BJ (cell line): ENCODE results near the gene MSANTD7. TPM values are rescaled to one million over a fixed set of nuclear protein-coding genes. Genes with fewer than 3 reads are reported as not detected.

Experiments used
- CTCF ChIA-PET: fragments of 350-600 bp; formaldehyde crosslinking; extraction: SDS; loops from one replicate; lab custom pipeline; 2021; ENCODE audit warnings: antibody characterized with exemption, inconsistent platforms; lab: Yijun Ruan, JAX
- POLR2A ChIA-PET: fragments of 300-600 bp; sonication (Branson Sonifier 250); formaldehyde crosslinking; extraction: SDS; loops from one replicate; lab custom pipeline; 2021; ENCODE audit warnings: antibody characterized with exemption; lab: Charles Lee
- DNase-seq: peaks from one replicate; pipeline ENCODE4 v3.0.0-alpha.2; 2011; ENCODE audit warnings: low read depth
- H3K27me3 ChIP-seq: 2 replicates; pipeline ENCODE4 v1.6.0; 2011; ENCODE audit warnings: low read length; ENCODE audit not compliant: control insufficient read depth, insufficient read depth
- H3K36me3 ChIP-seq: 2 replicates; pipeline ENCODE4 v1.5.1; 2011; ENCODE audit warnings: low read length; ENCODE audit not compliant: control insufficient read depth, insufficient read depth
- H3K4me3 ChIP-seq: 2 replicates; pipeline ENCODE4 v1.5.1; 2011; ENCODE audit warnings: low read depth, mild to moderate bottlenecking, control low read depth, low read length
- CTCF ChIP-seq: IDR thresholded peaks from 2 replicates; pipeline ENCODE4 v1.5.1; 2011; ENCODE audit warnings: low read depth, mild to moderate bottlenecking, control low read depth, inconsistent platforms, low read length, moderate library complexity; ENCODE audit not compliant: insufficient read depth
- polyA plus RNA-seq: library from polyadenylated mRNA; depleted of rRNA; stranded (reverse); fragments of >200 nt; gene quantifications from 2 replicates; pipeline ENCODE4 v1.2.3, GENCODE V29; 2011; rRNA removed

Gene MSANTD7
- polyA plus RNA-seq, 1 experiment, result 4.2 TPM

- Histone ChIP-seq H3K4me3 (peak overlapping the region; percentile 57; the same call in 1 of the 2 replicates), H3K36me3 (no peaks in the 10 kb centered on the region), H3K27me3 (no peaks in the 10 kb centered on the region)
- ChIA-PET POLR2A (no interaction called here), CTCF (no interaction called here)
- TF ChIP-seq CTCF, result no peak
- DNase-seq, result no peak
These were observed 42.1 kb downstream of the MSANTD7 start for GRCh38 chr10:14880229-14880628.

GRCh38 chr10:14884082-14884481, 46.0 kb downstream of the MSANTD7 start:
- no peak for TF ChIP-seq CTCF
- CTCF ChIA-PET, result no interaction called here

More at GRCh38 chr10:14884082-14884481, 46.0 kb downstream of the MSANTD7 start:
- POLR2A ChIA-PET, result no interaction called here
- Histone ChIP-seq H3K36me3 (no peaks in the 10 kb centered on the region), H3K4me3 (no peak overlapping the region), H3K27me3 (no peaks in the 10 kb centered on the region)
- no peak for DNase-seq

Other genes with a start within 250 kb of the MSANTD7 start
- 11.3 and 21.2 TPM in 2 replicates for gene FAM107B, start 63.4 kb upstream of the MSANTD7 start, polyA plus RNA-seq
- gene CDNF, start 269 bp upstream of the MSANTD7 start, polyA plus RNA-seq, result 1.0 and 1.1 TPM in 2 replicates
- gene HSPA14, start within 50 bp of the MSANTD7 start, polyA plus RNA-seq, result 5.4 and 10.0 TPM in 2 replicates
- 2.2 and 5.7 TPM in 2 replicates for gene SUV39H2, start 40.6 kb downstream of the MSANTD7 start, polyA plus RNA-seq
- 4.1 and 6.0 TPM in 2 replicates for gene DCLRE1C, start 115.8 kb downstream of the MSANTD7 start, polyA plus RNA-seq
- gene MEIG1, start 121.1 kb downstream of the MSANTD7 start, polyA plus RNA-seq, result 0.26 TPM in 1 of 2 replicates, not detected in the other
- 0.15 and 0.29 TPM in 2 replicates for gene OLAH, start 205.6 kb downstream of the MSANTD7 start, polyA plus RNA-seq